H1 (cell line): ENCODE results near the gene DAO. TPM values are rescaled to one million over a fixed set of nuclear protein-coding genes. Genes with fewer than 3 reads are reported as not detected.

Experiments used
- CTCF ChIA-PET: fragments of 300-600 bp; sonication (Branson Sonifier 250); formaldehyde crosslinking; loops from one replicate; lab custom pipeline; 2021; ENCODE audit not compliant: partially characterized antibody; lab: Charles Lee
- POLR2A ChIA-PET: fragments of 300-600 bp; sonication (Branson Sonifier 250); formaldehyde crosslinking; loops from one replicate; lab custom pipeline; 2021; ENCODE audit warnings: inconsistent platforms; ENCODE audit not compliant: partially characterized antibody; lab: Charles Lee
- DNase-seq, 2 experiments: peaks; one replicate each; pipeline versions ENCODE4 v3.0.0 to v3.0.0-alpha.2; 2010 to 2022; ENCODE audit warnings: low spot score in 2 of 2, low read depth in 1 of 2, mixed read lengths in 1 of 2
- FAIRE-seq: peaks from 2 replicates; lab custom pipeline; 2011; peaks lifted over from hg19 to GRCh38; lab: Jason Lieb, UNC
- H2AFZ ChIP-seq: 2 replicates; pipeline ENCODE4 v1.8.1; 2012; ENCODE audit warnings: low read length, inconsistent platforms
- H2AK5ac ChIP-seq: 2 replicates; pipeline ENCODE4 v1.6.1; 2013; ENCODE audit warnings: low read depth, low read length
- H2BK120ac ChIP-seq: replicated peaks from 2 replicates; pipeline ENCODE3; 2013; ENCODE audit warnings: low read depth, low read length, inconsistent platforms
- H2BK12ac ChIP-seq: 2 replicates; pipeline ENCODE4 v1.6.1; 2013; ENCODE audit warnings: low read depth, low read length
- H2BK15ac ChIP-seq: 2 replicates; pipeline ENCODE4 v1.6.1; 2013; ENCODE audit warnings: low read length
- H2BK20ac ChIP-seq: 2 replicates; pipeline ENCODE4 v1.6.1; 2013; ENCODE audit warnings: low read length
- H2BK5ac ChIP-seq: 2 replicates; pipeline ENCODE4 v1.6.1; 2013; ENCODE audit warnings: low read depth, low read length
- H3K14ac ChIP-seq: 2 replicates; pipeline ENCODE4 v1.6.1; 2013; ENCODE audit warnings: inconsistent platforms; ENCODE audit not compliant: insufficient read length
- H3K18ac ChIP-seq: 2 replicates; pipeline ENCODE4 v1.6.1; 2013; ENCODE audit warnings: low read length; ENCODE audit errors: extremely low read depth
- H3K23ac ChIP-seq: 2 replicates; pipeline ENCODE4 v1.6.1; 2013; ENCODE audit warnings: inconsistent platforms; ENCODE audit not compliant: insufficient read length
- H3K23me2 ChIP-seq: 2 replicates; pipeline ENCODE4 v1.6.1; 2013; ENCODE audit warnings: low read depth, low read length
- H3K27ac ChIP-seq: 2 replicates; pipeline ENCODE4 v1.6.1; 2011; ENCODE audit warnings: low read depth, low read length, inconsistent platforms
- H3K27me3 ChIP-seq, 4 experiments: replicated peaks in 1 of 4; 1 replicate in 1 of 4; 2 replicates in 3 of 4; pipeline versions ENCODE4 v1.6.1 to v1.8.1; 2011 to 2013; ENCODE audit warnings: low read length in 3 of 4, mild to moderate bottlenecking in 3 of 4, inconsistent platforms in 2 of 4, mixed read lengths in 2 of 4, moderate library complexity in 1 of 4; ENCODE audit not compliant: control insufficient read depth in 3 of 4, insufficient read depth in 3 of 4; ENCODE audit errors: extremely low read depth in 1 of 4
- H3K36me3 ChIP-seq, 4 experiments: 2 replicates each; pipeline versions ENCODE4 v1.6.1 to v1.8.1; 2011 to 2013; ENCODE audit warnings: mild to moderate bottlenecking in 4 of 4, low read length in 3 of 4, moderate library complexity in 2 of 4, control low read depth in 1 of 4, inconsistent platforms in 1 of 4; ENCODE audit not compliant: insufficient read depth in 4 of 4, control insufficient read depth in 2 of 4
- H3K4ac ChIP-seq: replicated peaks from 2 replicates; pipeline ENCODE3; 2013; ENCODE audit warnings: low read length, low read depth, mixed read lengths, inconsistent platforms; ENCODE audit not compliant: insufficient read length
- H3K4me1 ChIP-seq, 4 experiments: replicated peaks in 1 of 4; 1 replicate in 1 of 4; 2 replicates in 3 of 4; pipeline versions ENCODE4 v1.6.1 to v1.8.1; 2011 to 2013; ENCODE audit warnings: low read length in 3 of 4, inconsistent platforms in 2 of 4, mixed read lengths in 1 of 4; ENCODE audit not compliant: insufficient read depth in 4 of 4, control insufficient read depth in 3 of 4
- H3K4me2 ChIP-seq, 2 experiments: 2 replicates each; pipeline versions ENCODE4 v1.6.1 to v1.8.1; 2011 to 2013; ENCODE audit warnings: low read depth in 2 of 2, low read length in 2 of 2, control low read depth in 1 of 2, inconsistent platforms in 1 of 2, mild to moderate bottlenecking in 1 of 2; ENCODE audit not compliant: insufficient read depth in 1 of 2
- H3K4me3 ChIP-seq, 4 experiments: fragments of 200-600, 300-600 bp in 1 of 4; sonication (generic), shearing (Covaris generic), sonication (Bioruptor Twin) in 1 of 4; 2 replicates each; pipeline versions ENCODE4 v1.5.1 to v1.8.1; 2011 to 2016; ENCODE audit warnings: low read length in 4 of 4, low read depth in 3 of 4, control low read depth in 2 of 4, inconsistent platforms in 2 of 4, mild to moderate bottlenecking in 2 of 4, mixed read lengths in 1 of 4, moderate library complexity in 1 of 4; ENCODE audit not compliant: insufficient read depth in 2 of 4; ENCODE audit errors: extremely low read depth in 1 of 4
- H3K56ac ChIP-seq: replicated peaks from 2 replicates; pipeline ENCODE3; 2013; ENCODE audit warnings: low read depth, mild to moderate bottlenecking, mixed read lengths, low read length, inconsistent platforms; ENCODE audit not compliant: insufficient read length
- H3K79me1 ChIP-seq: 2 replicates; pipeline ENCODE4 v1.6.1; 2013; ENCODE audit warnings: low read depth, low read length, control low read depth
- H3K79me2 ChIP-seq, 2 experiments: 2 replicates each; pipeline versions ENCODE4 v1.6.1 to v1.8.1; 2012 to 2013; ENCODE audit warnings: low read length in 2 of 2, mild to moderate bottlenecking in 2 of 2, inconsistent platforms in 1 of 2; ENCODE audit not compliant: insufficient read depth in 2 of 2, control insufficient read depth in 1 of 2
- H3K9ac ChIP-seq, 4 experiments: replicated peaks in 1 of 4; 1 replicate in 1 of 4; 2 replicates in 3 of 4; pipeline versions ENCODE4 v1.6.1 to v1.8.1; 2011 to 2013; ENCODE audit warnings: low read depth in 3 of 4, low read length in 3 of 4, control low read depth in 2 of 4, mild to moderate bottlenecking in 2 of 4, moderate library complexity in 2 of 4, inconsistent platforms in 1 of 4; ENCODE audit errors: extremely low read depth in 1 of 4
- H3K9me3 ChIP-seq, 2 experiments: 2 replicates each; pipeline versions ENCODE4 v1.6.1 to v1.8.1; 2012 to 2013; ENCODE audit warnings: mild to moderate bottlenecking in 2 of 2, moderate library complexity in 2 of 2, control low read depth in 1 of 2, inconsistent platforms in 1 of 2, low read depth in 1 of 2, low read length in 1 of 2, mixed read lengths in 1 of 2; ENCODE audit not compliant: insufficient read depth in 2 of 2
- H4K20me1 ChIP-seq, 2 experiments: replicated peaks in 1 of 2; 2 replicates each; pipeline versions ENCODE3 to v1.8.1; 2011 to 2013; ENCODE audit warnings: inconsistent platforms in 2 of 2, low read length in 2 of 2, mild to moderate bottlenecking in 1 of 2; ENCODE audit not compliant: insufficient read depth in 2 of 2, control insufficient read depth in 1 of 2
- H4K5ac ChIP-seq: 2 replicates; pipeline ENCODE4 v1.6.1; 2013; ENCODE audit warnings: low read length, low read depth, mixed read lengths, inconsistent platforms; ENCODE audit not compliant: insufficient read length
- H4K8ac ChIP-seq: 2 replicates; pipeline ENCODE4 v1.8.0; 2013; ENCODE audit warnings: mild to moderate bottlenecking, moderate library complexity, low read length, inconsistent platforms; ENCODE audit not compliant: insufficient read depth; ENCODE audit errors: extremely low read depth
- H4K91ac ChIP-seq: replicated peaks from 2 replicates; pipeline ENCODE3; 2013; ENCODE audit warnings: low read length, mixed read lengths, inconsistent platforms; ENCODE audit not compliant: insufficient read length
- CBX8 ChIP-seq: fragments of 300-800, 300-1000 bp; sonication (generic); IDR thresholded peaks from 2 replicates; pipeline ENCODE4 v1.7.1; 2016; ENCODE audit warnings: low read depth, low read length, borderline replicate concordance
- CEBPB ChIP-seq: IDR thresholded peaks from 2 replicates; pipeline ENCODE4 v1.6.1; 2012; ENCODE audit warnings: low read depth, low read length
- CREB1 ChIP-seq: IDR thresholded peaks from 2 replicates; pipeline ENCODE4 v1.6.1; 2012; ENCODE audit warnings: inconsistent platforms
- FOSL1 ChIP-seq: IDR thresholded peaks from 2 replicates; pipeline ENCODE4 v1.6.1; 2011; ENCODE audit warnings: mild to moderate bottlenecking, low read depth, low read length, moderate library complexity; ENCODE audit not compliant: insufficient read depth
- HDAC6 ChIP-seq: IDR thresholded peaks from one replicate; pipeline ENCODE4 v1.7.1; 2012; ENCODE audit warnings: low read depth, mild to moderate bottlenecking, inconsistent platforms, low read length, moderate library complexity
- JUN ChIP-seq: IDR thresholded peaks from 2 replicates; pipeline ENCODE4 v1.6.1; 2011; ENCODE audit warnings: low read depth, mild to moderate bottlenecking, improper control_type of control experiment, low read length
- JUND ChIP-seq: IDR thresholded peaks from 2 replicates; pipeline ENCODE4 v1.6.1; 2011; ENCODE audit warnings: mild to moderate bottlenecking, improper control_type of control experiment, low read length
- RAD21 ChIP-seq, 2 experiments: IDR thresholded peaks in 1 of 2; conservative IDR thresholded peaks in 1 of 2; 2 replicates each; pipeline ENCODE4 v1.6.1; 2011; ENCODE audit warnings: low read depth in 2 of 2, low read length in 2 of 2, improper control_type of control experiment in 1 of 2, inconsistent platforms in 1 of 2, mild to moderate bottlenecking in 1 of 2, moderate library complexity in 1 of 2
- SAP30 ChIP-seq: fragments of 300-600 bp; sonication (generic); IDR thresholded peaks from 2 replicates; pipeline ENCODE4 v1.7.1; 2012; ENCODE audit warnings: low read length, moderate library complexity, mild to moderate bottlenecking, inconsistent platforms; ENCODE audit not compliant: insufficient read depth, insufficient replicate concordance
- SIRT6 ChIP-seq: IDR thresholded peaks from one replicate; pipeline ENCODE4 v1.7.1; 2012; ENCODE audit warnings: low read length, inconsistent platforms
- SUZ12 ChIP-seq: fragments of 200-600 bp; sonication (generic); IDR thresholded peaks from 2 replicates; pipeline ENCODE4 v1.6.1; 2012; ENCODE audit warnings: mild to moderate bottlenecking, inconsistent platforms, low read length, moderate library complexity, mixed read lengths
- TAF1 ChIP-seq: IDR thresholded peaks from 2 replicates; pipeline ENCODE4 v1.6.1; 2011; ENCODE audit warnings: mild to moderate bottlenecking, low read depth, low read length
- TBP ChIP-seq: IDR thresholded peaks from 2 replicates; pipeline ENCODE4 v1.6.1; 2011; ENCODE audit warnings: low read depth, low read length, improper control_type of control experiment
- WGBS, 2 experiments: shearing (Covaris generic) in 1 of 2; methylation state at CpG; one replicate each; pipeline versions ENCODE4 v1.1.6 to v1.1.7; 2013 to 2015; ENCODE audit warnings: low lambda C conversion rate in 2 of 2, mixed read lengths in 2 of 2, inconsistent platforms in 1 of 2, low coverage in 1 of 2, missing lambda C conversion rate in 1 of 2; ENCODE audit not compliant: insufficient replicate concordance in 2 of 2, insufficient coverage in 1 of 2, insufficient read length in 1 of 2; ENCODE audit errors: extremely low coverage in 1 of 2, missing lambda C conversion rate in 1 of 2; 5-methylcytosine and 5-hydroxymethylcytosine counted together
- polyA plus RNA-seq, 7 experiments: library from polyadenylated mRNA; depleted of rRNA in 3 of 7; stranded (reverse) in 5 of 7; unstranded in 2 of 7; fragments of >200 nt in 5 of 7; fragments of 200-250 nt in 2 of 7; gene quantifications; 1 replicate in 5 of 7; 2 replicates in 1 of 7; 4 replicates in 1 of 7; pipeline versions ENCODE4 v1.2.1 to v1.2.3, GENCODE V29; 2011 to 2013; ENCODE audit warnings: missing spikeins in 2 of 7, mixed read lengths in 2 of 7
- total RNA-seq: library from RNA; stranded (reverse); fragmentation: NEBNext Ultra II Directional; extraction: Animal tissue kit (Norgen Biotek cat#: 25700); gene quantifications from 2 replicates; pipeline ENCODE4 v1.2.1, GENCODE V29; 2021

The DAO gene
- total and polyA plus RNA-seq, 2 of the 8 experiments (the other 6 are each of a cell fraction or from before 2014, with no cell fraction given): not detected

- POLR2A ChIA-PET: no interaction called here
- FAIRE-seq: no peak
- Histone ChIP-seq H3K27me3 (peaks cover 0 to 2% (median 0%) of the 10 kb centered on the region in 4 experiments; a peak in 3 of 7 replicates), H3K14ac (no peak overlapping the region), H3K18ac (no peak overlapping the region), H3K9ac (no peak overlapping the region), H3K4ac (no peak overlapping the region), H2BK15ac (no peak overlapping the region), H3K4me1 (peaks cover 4 to 14% (median 9%) of the 10 kb centered on the region in 4 experiments), H3K27ac (no peak overlapping the region), H3K4me2 (no peak overlapping the region), H2AK5ac (no peak overlapping the region), H2AFZ (no peak overlapping the region), H3K9me3 (no peaks in the 10 kb centered on the region), H2BK5ac (no peak overlapping the region), H4K5ac (no peak overlapping the region), H3K79me2 (no peaks in the 10 kb centered on the region), H2BK20ac (no peak overlapping the region), H4K91ac (no peak overlapping the region)
- no peak for TF ChIP-seq FOSL1
- TF ChIP-seq TAF1: no peak
- no peak for TF ChIP-seq JUND
- TF ChIP-seq SUZ12: no peak
- TF ChIP-seq CBX8: no peak
- no peak for TF ChIP-seq SIRT6
- no peak for TF ChIP-seq JUN
- TF ChIP-seq CREB1: no peak
- no peak for TF ChIP-seq HDAC6
- TF ChIP-seq RAD21 (IDR thresholded peaks at IDR 0.05 in 1 of 2, conservative IDR thresholded peaks at IDR 0.05 in 1 of 2; ENCODE audit: low read depth in 2 of 2, low read length in 2 of 2): no peak
- TF ChIP-seq TBP: no peak
- no peak for TF ChIP-seq SAP30
- no peak for TF ChIP-seq CEBPB
- TF ChIP-seq, all 59 proteins: peak for 0
- no peak overlapping the region for H3K23ac ChIP-seq
- no peak for DNase-seq
- no peaks in the 10 kb centered on the region for H3K36me3 ChIP-seq
- H2BK12ac ChIP-seq: no peak overlapping the region
- no peak overlapping the region for H2BK120ac ChIP-seq
- H3K23me2 ChIP-seq: peaks cover 5% of the 10 kb centered on the region; the same call in 1 of the 2 replicates
- WGBS, 2 experiments: 84% methylated on average over 3 of the region's 3 CpGs; no CpG with 5 or more reads in 1 of the 2 experiments
- H3K79me1 ChIP-seq: no peaks in the 10 kb centered on the region
- no peak overlapping the region for H4K8ac ChIP-seq
- CTCF ChIA-PET: interaction anchor here (0.6 to 2.1 kb wide), 4 partner anchors 10 to 120 kb away, joined by 3 to 9 read pairs (median 4); no protein-coding TSS in a partner anchor
- no peak overlapping the region for H3K4me3 ChIP-seq
- H3K56ac ChIP-seq: no peak overlapping the region
- no peaks in the 10 kb centered on the region for H4K20me1 ChIP-seq
These were observed 17.3 kb upstream of the DAO start for GRCh38 chr12:108862588-108862959.
